ENCODE measurements around the gene C6orf136. TPM values are rescaled to one million over a fixed set of nuclear protein-coding genes. Genes with fewer than 3 reads are reported as not detected.
"Not testable (repeated sequence)": the region's sequence is repeated elsewhere in the genome, so short reads cannot be mapped to it uniquely, and the experiment has no call there.

The C6orf136 gene
- total and polyA plus RNA-seq, 12 donors: 1.8 to 73.7 (median 19.0) TPM

- 57 to 74% (median 69%) methylated on average over 7 of the region's 7 CpGs for WGBS, 4 donors
- no peak overlapping the region for H3K27ac ChIP-seq
- intact Hi-C loops (cut with DNase I): no loop called here
Measured at GRCh38 chr6:30656513-30656912, 9.6 kb downstream of the C6orf136 start.

GRCh38 chr6:30657454-30657853 lies 10.5 kb downstream of the C6orf136 start:
- intact Hi-C loops (cut with DNase I): no loop called here

More at GRCh38 chr6:30656513-30656912, 9.6 kb downstream of the C6orf136 start:
- Histone ChIP-seq H3K9me3 (replicated peaks in 1 of 3) (no peaks in the 10 kb centered on the region), H3K27me3 (no peaks in the 10 kb centered on the region), H3K4me3 (no peak overlapping the region), H3K36me3 (replicated peaks in 1 of 2) (peaks cover 0 to 99% of the 10 kb centered on the region in 2 donors), H3K4me1 (replicated peaks in 1 of 2) (peaks cover 0 to 5% of the 10 kb centered on the region in 2 donors)
- DNase-seq: peak in 2 of 7 donors; percentile 23 to 36
- TF ChIP-seq CTCF (IDR thresholded peaks at IDR 0.05) (no peak), POLR2A (IDR thresholded peaks at IDR 0.05) (no peak)

GRCh38 chr6:30657922-30658321 lies 11.0 kb downstream of the C6orf136 start:
- DNase-seq; H3K4me3 ChIP-seq; H3K27ac ChIP-seq; H3K4me1 ChIP-seq (replicated peaks in 1 of 2); H3K9me3 ChIP-seq (replicated peaks in 1 of 3); intact Hi-C loops (cut with DNase I); H3K27me3 ChIP-seq: not testable (repeated sequence)
- peaks cover 0 to 99% of the 10 kb centered on the region in 2 donors for H3K36me3 ChIP-seq (replicated peaks in 1 of 2)
- 94 to 95% (median 95%) methylated on average over 5 of the region's 5 CpGs for WGBS, 4 donors

More at GRCh38 chr6:30657454-30657853, 10.5 kb downstream of the C6orf136 start:
- Histone ChIP-seq H3K36me3 (replicated peaks in 1 of 2) (peaks cover 0 to 99% of the 10 kb centered on the region in 2 donors), H3K4me1 (replicated peaks in 1 of 2) (peaks cover 0 to 5% of the 10 kb centered on the region in 2 donors), H3K27me3 (no peaks in the 10 kb centered on the region), H3K4me3 (no peak overlapping the region), H3K27ac (no peak overlapping the region), H3K9me3 (replicated peaks in 1 of 3) (no peaks in the 10 kb centered on the region)
- DNase-seq: no peak
- no peak for TF ChIP-seq CTCF (IDR thresholded peaks at IDR 0.05)
- no peak for TF ChIP-seq POLR2A (IDR thresholded peaks at IDR 0.05)

- H3K27ac ChIP-seq: no peak overlapping the region
- no peaks in the 10 kb centered on the region for H3K27me3 ChIP-seq
- no peak for DNase-seq
- no peaks in the 10 kb centered on the region for H3K9me3 ChIP-seq (replicated peaks in 1 of 3)
- peaks cover 0 to 96% of the 10 kb centered on the region in 2 donors for H3K36me3 ChIP-seq (replicated peaks in 1 of 2)
- no peaks in the 10 kb centered on the region for H3K4me1 ChIP-seq (replicated peaks in 1 of 2)
- no peak for TF ChIP-seq CTCF (IDR thresholded peaks at IDR 0.05)
- TF ChIP-seq POLR2A (IDR thresholded peaks at IDR 0.05): no peak
- no peak overlapping the region for H3K4me3 ChIP-seq
- WGBS, 4 donors: 92 to 95% (median 93%) methylated on average over 27 to 34 of the region's 34 CpGs
- intact Hi-C loops (cut with DNase I): loop anchor here in 1 of 2 donors (10.0 kb wide), 1 partner anchor 80 kb away; no protein-coding TSS in a partner anchor
Measured at GRCh38 chr6:30664994-30665767, 18.2 kb downstream of the C6orf136 start.

GRCh38 chr6:30666300-30666699 lies 19.4 kb downstream of the C6orf136 start:
- H3K9me3 ChIP-seq (replicated peaks in 1 of 3); H3K27ac ChIP-seq; DNase-seq; H3K4me1 ChIP-seq (replicated peaks in 1 of 2); H3K27me3 ChIP-seq; H3K4me3 ChIP-seq: not testable (repeated sequence)
- 60 to 75% (median 71%) methylated on average over 1 to 2 of the region's 2 CpGs for WGBS, 4 donors
- peaks cover 0 to 93% of the 10 kb centered on the region in 2 donors for H3K36me3 ChIP-seq (replicated peaks in 1 of 2)
- intact Hi-C loops (cut with DNase I): loop anchor here in 1 of 2 donors (10.0 kb wide), 1 partner anchor 81 kb away; no protein-coding TSS in a partner anchor

Data from adrenal gland (tissue), 12 donors.